ENCODE results near the gene IL6ST.
"Not testable (repeated sequence)": the region's sequence is repeated elsewhere in the genome, so short reads cannot be mapped to it uniquely, and the experiment has no call there.

Gene IL6ST

GRCh38 chr5:55960779-55961178 is 34.0 kb downstream of the IL6ST start:
- no peak for DNase-seq

- DNase-seq, result no peak
These were observed 35.6 kb downstream of the IL6ST start for GRCh38 chr5:55959208-55959607.

- DNase-seq, result not testable (repeated sequence)
These were observed 53.6 kb downstream of the IL6ST start for GRCh38 chr5:55941154-55941553.

GRCh38 chr5:55937598-55937997 is 57.2 kb downstream of the IL6ST start:
- DNase-seq, result not testable (repeated sequence)

GRCh38 chr5:55936100-55936693 is 58.6 kb downstream of the IL6ST start:
- peak; percentile 31 for DNase-seq

GRCh38 chr5:55935371-55935770 is 59.4 kb downstream of the IL6ST start:
- no peak for DNase-seq

- no peak for DNase-seq
These were observed 60.0 kb downstream of the IL6ST start for GRCh38 chr5:55934720-55935119.

GRCh38 chr5:55934115-55934613 is 60.6 kb downstream of the IL6ST start:
- no peak for DNase-seq

GRCh38 chr5:55933377-55934114 is 61.2 kb downstream of the IL6ST start:
- DNase-seq, result no peak

GRCh38 chr5:55932700-55933099 is 62.1 kb downstream of the IL6ST start:
- DNase-seq, result no peak

- no peak for DNase-seq
These were observed 65.6 kb downstream of the IL6ST start for GRCh38 chr5:55929020-55929799.

- DNase-seq, result no peak
These were observed 66.7 kb downstream of the IL6ST start for GRCh38 chr5:55927861-55928655.

GRCh38 chr5:55926476-55926875 is 68.3 kb downstream of the IL6ST start:
- no peak for DNase-seq

GRCh38 chr5:55925712-55926111 is 69.1 kb downstream of the IL6ST start:
- no peak for DNase-seq

GRCh38 chr5:55925181-55925580 is 69.6 kb downstream of the IL6ST start:
- DNase-seq, result no peak

- no peak for DNase-seq
These were observed 70.0 kb downstream of the IL6ST start for GRCh38 chr5:55924744-55925143.

GRCh38 chr5:55923865-55924500 is 70.8 kb downstream of the IL6ST start:
- no peak for DNase-seq

- DNase-seq, result no peak
These were observed 71.5 kb downstream of the IL6ST start for GRCh38 chr5:55923177-55923771.

GRCh38 chr5:55921617-55922016 is 73.1 kb downstream of the IL6ST start:
- DNase-seq, result no peak

- no peak for DNase-seq
These were observed 74.0 kb downstream of the IL6ST start for GRCh38 chr5:55920784-55921183.

GRCh38 chr5:55919625-55920024 is 75.1 kb downstream of the IL6ST start:
- no peak for DNase-seq

Measured in NCI-H1105 treated with DMSO at 0.1 percent for 48 hours (cell line).